ENCODE measurements around the gene SOCS7. TPM values are rescaled to one million over a fixed set of nuclear protein-coding genes. Genes with fewer than 3 reads are reported as not detected.

Gene SOCS7
- total and polyA plus RNA-seq, 10 donors, result 1.2 to 20.2 (median 10.5) TPM

DNA sequence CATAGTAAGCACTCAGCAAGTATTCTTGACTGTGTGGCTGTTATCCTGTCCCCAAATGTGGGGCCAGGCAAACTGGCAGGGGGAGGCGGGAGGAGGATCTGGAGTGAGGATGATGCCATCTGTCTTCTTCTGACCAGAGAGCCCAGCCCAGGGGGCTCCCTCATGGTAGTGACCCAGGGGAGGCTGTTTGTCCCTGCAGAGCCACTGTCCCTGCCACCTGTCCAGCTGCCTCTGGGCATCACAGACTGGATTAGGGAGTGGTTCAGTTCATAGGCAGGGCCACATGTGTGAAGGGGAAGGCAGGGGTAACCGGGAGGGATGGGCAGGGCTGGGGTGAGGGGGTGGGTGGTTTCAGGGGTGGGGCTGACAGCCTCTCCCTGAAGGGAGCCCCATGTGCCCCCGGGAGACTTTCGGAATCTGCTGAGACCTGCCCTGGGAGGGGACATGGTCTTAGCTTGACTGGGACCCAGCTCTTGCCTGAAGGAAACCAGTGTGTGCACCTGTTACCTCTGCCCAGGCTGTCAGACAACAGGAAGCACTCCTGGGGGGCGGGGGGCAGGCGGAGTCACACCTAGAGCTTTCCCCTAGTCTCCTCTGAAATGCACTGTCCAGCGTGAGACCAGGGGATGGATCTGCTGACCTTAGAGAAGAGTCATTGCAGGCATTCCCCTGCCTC lies 91.8 kb downstream of the SOCS7 start:
- no peak for DNase-seq
- Histone ChIP-seq H3K4me3 (no peak overlapping the region), H3K27me3 (replicated peaks in 1 of 7) (peaks cover 0 to 8% (median 0%) of the 10 kb centered on the region in 7 donors), H3K36me3 (no peaks in the 10 kb centered on the region), H3K9me3 (no peaks in the 10 kb centered on the region), H3K4me1 (peaks cover 27 to 96% (median 53%) of the 10 kb centered on the region in 6 donors), H3K27ac (peak overlapping the region in 3 of 8 donors; percentile 33 to 40 (median 35))
- intact Hi-C loops (cut with DNase I; ENCODE audit: low total_unique reads), result no loop called here
- WGBS, 5 donors, result 43 to 61% (median 56%) methylated on average over 6 to 7 of the region's 7 CpGs
- TF ChIP-seq POLR2A (IDR thresholded peaks at IDR 0.05), result no peak
- TF ChIP-seq POLR2AphosphoS5 (IDR thresholded peaks at IDR 0.05), result no peak
- TF ChIP-seq, protein P1, sequence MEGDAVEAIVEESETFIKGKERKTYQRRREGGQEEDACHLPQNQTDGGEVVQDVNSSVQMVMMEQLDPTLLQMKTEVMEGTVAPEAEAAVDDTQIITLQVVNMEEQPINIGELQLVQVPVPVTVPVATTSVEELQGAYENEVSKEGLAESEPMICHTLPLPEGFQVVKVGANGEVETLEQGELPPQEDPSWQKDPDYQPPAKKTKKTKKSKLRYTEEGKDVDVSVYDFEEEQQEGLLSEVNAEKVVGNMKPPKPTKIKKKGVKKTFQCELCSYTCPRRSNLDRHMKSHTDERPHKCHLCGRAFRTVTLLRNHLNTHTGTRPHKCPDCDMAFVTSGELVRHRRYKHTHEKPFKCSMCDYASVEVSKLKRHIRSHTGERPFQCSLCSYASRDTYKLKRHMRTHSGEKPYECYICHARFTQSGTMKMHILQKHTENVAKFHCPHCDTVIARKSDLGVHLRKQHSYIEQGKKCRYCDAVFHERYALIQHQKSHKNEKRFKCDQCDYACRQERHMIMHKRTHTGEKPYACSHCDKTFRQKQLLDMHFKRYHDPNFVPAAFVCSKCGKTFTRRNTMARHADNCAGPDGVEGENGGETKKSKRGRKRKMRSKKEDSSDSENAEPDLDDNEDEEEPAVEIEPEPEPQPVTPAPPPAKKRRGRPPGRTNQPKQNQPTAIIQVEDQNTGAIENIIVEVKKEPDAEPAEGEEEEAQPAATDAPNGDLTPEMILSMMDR (IDR thresholded peaks at IDR 0.05 in 8 of 11, conservative IDR thresholded peaks at IDR 0.05 in 3 of 11), result no peak

DNA sequence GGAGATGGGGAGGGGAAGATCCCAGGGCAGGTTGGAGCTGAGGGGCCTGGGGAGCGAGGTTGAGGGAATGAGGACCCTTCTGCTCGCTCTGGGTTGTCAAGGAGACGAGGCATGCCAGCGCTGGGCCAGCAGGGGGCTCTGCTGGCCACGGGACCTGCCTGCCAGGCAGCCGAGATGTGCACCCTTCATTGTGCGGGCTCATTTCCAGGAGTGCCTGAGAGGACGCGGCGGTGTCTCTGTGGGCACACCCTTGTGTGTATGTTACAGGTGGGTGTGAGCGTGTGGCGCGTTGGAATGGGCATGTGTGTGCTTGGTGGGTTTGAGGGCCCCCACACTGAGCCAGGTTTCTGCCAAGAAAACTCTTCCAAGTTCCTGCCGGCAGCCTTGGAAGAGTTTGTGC lies 92.5 kb downstream of the SOCS7 start:
- intact Hi-C loops (cut with DNase I; ENCODE audit: low total_unique reads), result no loop called here
- peaks cover 0 to 8% (median 0%) of the 10 kb centered on the region in 7 donors for H3K27me3 ChIP-seq (replicated peaks in 1 of 7)
- peaks cover 29 to 97% (median 56%) of the 10 kb centered on the region in 6 donors for H3K4me1 ChIP-seq
- no peaks in the 10 kb centered on the region for H3K36me3 ChIP-seq
- H3K4me3 ChIP-seq, result peak overlapping the region in 2 of 8 donors; percentile 6 to 21
- peak; percentile 89 for DNase-seq
- H3K9me3 ChIP-seq, result no peaks in the 10 kb centered on the region
- 14 to 26% (median 15%) methylated on average over 11 to 14 of the region's 14 CpGs for WGBS, 5 donors
- peak overlapping the region in 4 of 8 donors; percentile 14 to 40 (median 34) for H3K27ac ChIP-seq
- peak; percentile 44 to 82 (median 73) for TF ChIP-seq POLR2AphosphoS5 (IDR thresholded peaks at IDR 0.05)
- TF ChIP-seq POLR2A (IDR thresholded peaks at IDR 0.05), result no peak
- TF ChIP-seq, protein P1 (IDR thresholded peaks at IDR 0.05 in 8 of 11, conservative IDR thresholded peaks at IDR 0.05 in 3 of 11), result peak; percentile 67 to 91 (median 84)

DNA sequence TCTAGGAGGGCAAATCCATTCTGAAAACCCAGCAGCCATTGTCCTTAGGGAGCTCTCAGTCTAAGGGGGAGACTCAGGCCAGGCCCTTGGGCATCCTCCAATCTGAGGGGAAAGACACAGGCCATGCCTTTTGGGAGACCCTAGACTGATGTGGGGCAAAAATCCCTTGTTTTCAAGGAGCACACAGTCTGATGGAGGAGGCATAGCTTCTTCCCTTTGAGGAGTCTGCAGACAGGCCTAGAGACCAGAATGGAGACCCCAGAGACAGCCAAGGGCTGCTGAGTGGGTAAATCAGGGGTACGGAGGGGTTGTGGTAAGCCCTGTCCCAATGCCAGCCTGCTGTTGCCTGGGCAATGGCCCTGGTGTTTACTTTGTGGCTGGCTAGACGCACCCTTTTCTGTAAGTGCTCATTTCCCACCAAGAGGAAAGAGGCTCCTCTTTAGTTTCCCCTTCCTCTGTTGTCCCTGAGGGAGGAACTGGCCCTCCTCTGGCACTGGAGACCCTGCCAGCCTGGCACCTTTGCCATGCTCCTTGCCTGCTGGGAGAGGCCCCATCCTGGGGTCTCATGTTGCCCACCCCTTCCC lies 96.0 kb downstream of the SOCS7 start:
- WGBS, 5 donors, result 5 to 30% (median 11%) methylated on average over 1 to 2 of the region's 2 CpGs
- Histone ChIP-seq H3K4me3 (no peak overlapping the region), H3K36me3 (no peaks in the 10 kb centered on the region), H3K27ac (peak overlapping the region in 7 of 8 donors; percentile 12 to 92 (median 81)), H3K9me3 (no peaks in the 10 kb centered on the region), H3K4me1 (peaks cover 34 to 100% (median 68%) of the 10 kb centered on the region in 6 donors), H3K27me3 (replicated peaks in 1 of 7) (peaks cover 0 to 26% (median 0%) of the 10 kb centered on the region in 7 donors)
- DNase-seq, result no peak
- TF ChIP-seq POLR2AphosphoS5 (IDR thresholded peaks at IDR 0.05), result peak in 2 of 3 donors; percentile 23 to 46
- TF ChIP-seq, protein P1 (IDR thresholded peaks at IDR 0.05 in 8 of 11, conservative IDR thresholded peaks at IDR 0.05 in 3 of 11), result no peak
- intact Hi-C loops (cut with DNase I; ENCODE audit: low total_unique reads), result no loop called here

DNA sequence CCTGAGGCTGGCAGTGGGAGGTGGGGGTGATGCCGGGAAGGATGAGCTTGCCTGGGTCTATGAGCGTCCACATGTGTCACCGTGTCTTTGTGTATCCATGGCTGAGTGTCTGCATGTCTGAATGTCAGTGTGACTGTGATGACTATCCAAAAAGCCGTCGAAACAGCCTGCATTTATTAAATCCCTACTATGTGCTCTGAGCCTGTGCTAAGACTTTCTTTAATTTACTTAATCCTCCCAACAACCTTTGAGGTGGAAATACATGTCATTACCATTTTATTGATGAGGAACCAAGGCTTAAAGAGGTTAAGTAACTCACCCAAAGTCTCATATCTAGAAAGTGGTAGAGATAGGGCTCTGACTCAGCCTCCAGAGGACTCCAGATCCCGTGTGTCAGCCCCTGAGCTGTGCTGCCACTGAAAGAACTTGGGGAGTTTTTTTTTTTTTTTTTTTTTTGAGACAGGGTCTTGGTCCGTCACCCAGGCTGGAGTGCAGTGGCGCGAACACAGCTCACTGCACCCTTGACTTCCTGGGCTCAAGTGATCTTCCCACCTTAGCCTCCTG lies 96.6 kb downstream of the SOCS7 start:
- intact Hi-C loops (cut with DNase I; ENCODE audit: low total_unique reads), result no loop called here
- H3K4me3 ChIP-seq, result no peak overlapping the region
- H3K4me1 ChIP-seq, result peaks cover 31 to 100% (median 71%) of the 10 kb centered on the region in 6 donors
- DNase-seq, result no peak
- no peaks in the 10 kb centered on the region for H3K36me3 ChIP-seq
- H3K27ac ChIP-seq, result peak overlapping the region; percentile 22 to 92 (median 76)
- WGBS, 5 donors, result 59 to 83% (median 77%) methylated on average over 8 to 9 of the region's 9 CpGs
- H3K9me3 ChIP-seq, result no peaks in the 10 kb centered on the region
- peaks cover 0 to 33% (median 0%) of the 10 kb centered on the region in 7 donors for H3K27me3 ChIP-seq (replicated peaks in 1 of 7)
- TF ChIP-seq POLR2A (IDR thresholded peaks at IDR 0.05) (no peak), POLR2AphosphoS5 (IDR thresholded peaks at IDR 0.05) (no peak)
- TF ChIP-seq, protein P1 (IDR thresholded peaks at IDR 0.05 in 8 of 11, conservative IDR thresholded peaks at IDR 0.05 in 3 of 11), result no peak

Measured in spleen (tissue), 11 donors.